Stimulated activated CD4-positive, alpha-beta T cell treated with anti-CD3 and anti-CD28 coated beads, Interleukin-15, amount 100 ng/mL, for 48 hours (primary cell): Measurements from ENCODE around the gene NSRP1.
"Not testable (repeated sequence)": the region's sequence is repeated elsewhere in the genome, so short reads cannot be mapped to it uniquely, and the experiment has no call there.

Experiments
- DNase-seq, 2 donors: peaks; one replicate each; pipeline ENCODE4 v3.0.0-alpha.2; 2020; ENCODE audit warnings: low read depth in 2 of 2

Gene NSRP1

GRCh38 chr17:30116661-30117551 lies at the start of gene NSRP1:
Gene NSRP1 (plus strand): TSS chr17:30116816. CDS start chr17:30116844, 28 bp downstream.
- peak; percentile 89 to 93 for DNase-seq

- DNase-seq, result no peak
Observed at GRCh38 chr17:30068465-30068864, 48.2 kb upstream of the NSRP1 start.

GRCh38 chr17:30074254-30074653 lies 42.4 kb upstream of the NSRP1 start:
- DNase-seq, result no peak

GRCh38 chr17:30074730-30075129 lies 41.9 kb upstream of the NSRP1 start:
- DNase-seq, result no peak

- DNase-seq, result no peak
Observed at GRCh38 chr17:30082773-30083172, 33.8 kb upstream of the NSRP1 start.

GRCh38 chr17:30084788-30085187 lies 31.8 kb upstream of the NSRP1 start:
- DNase-seq, result no peak

- no peak for DNase-seq
Observed at GRCh38 chr17:30086896-30087295, 29.7 kb upstream of the NSRP1 start.

GRCh38 chr17:30087431-30087830 lies 29.2 kb upstream of the NSRP1 start:
- DNase-seq, result not testable (repeated sequence)

- DNase-seq, result no peak
Observed at GRCh38 chr17:30091121-30091670, 25.4 kb upstream of the NSRP1 start.

GRCh38 chr17:30091771-30092170 lies 24.8 kb upstream of the NSRP1 start:
- no peak for DNase-seq

- no peak for DNase-seq
Observed at GRCh38 chr17:30092886-30093285, 23.7 kb upstream of the NSRP1 start.

- peak in 1 of 2 donors; percentile 20 for DNase-seq
Observed at GRCh38 chr17:30093463-30094147, 23.0 kb upstream of the NSRP1 start.

- no peak for DNase-seq
Observed at GRCh38 chr17:30095507-30096244, 20.9 kb upstream of the NSRP1 start.

- DNase-seq, result no peak
Observed at GRCh38 chr17:30101686-30102390, 14.8 kb upstream of the NSRP1 start.

GRCh38 chr17:30103921-30104320 lies 12.7 kb upstream of the NSRP1 start:
- no peak for DNase-seq

- DNase-seq, result peak; percentile 49 to 57
Observed at GRCh38 chr17:30104575-30105339, 11.9 kb upstream of the NSRP1 start.

- no peak for DNase-seq
Observed at GRCh38 chr17:30112794-30113193, 3.8 kb upstream of the NSRP1 start.

GRCh38 chr17:30113213-30113612 lies 3.4 kb upstream of the NSRP1 start:
- DNase-seq, result no peak

- DNase-seq, result no peak
Observed at GRCh38 chr17:30116345-30116660, 313 bp upstream of the NSRP1 start.

GRCh38 chr17:30117675-30118081 lies 1.1 kb downstream of the NSRP1 start:
- DNase-seq, result no peak

GRCh38 chr17:30118635-30119034 lies 2.0 kb downstream of the NSRP1 start:
- not testable (repeated sequence) for DNase-seq
